ENCODE measurements around the gene PLPP6.

The PLPP6 gene

GRCh38 chr9:4662989-4663792 is 1.1 kb downstream of the PLPP6 start:
- no peaks in the 10 kb centered on the region for H3K27me3 ChIP-seq (replicated peaks; ENCODE audit: control insufficient read depth, insufficient read depth, low read length)
- peaks cover 41% of the 10 kb centered on the region for H3K4me1 ChIP-seq (ENCODE audit: control insufficient read depth, insufficient read depth, low read length)

GRCh38 chr9:4663956-4664355 is 1.9 kb downstream of the PLPP6 start:
- Histone ChIP-seq H3K4me1 (ENCODE audit: control insufficient read depth, insufficient read depth, low read length) (peaks cover 41% of the 10 kb centered on the region), H3K9me3 (ENCODE audit: control insufficient read depth, low read length) (no peaks in the 10 kb centered on the region), H3K9ac (ENCODE audit: low read length) (no peak overlapping the region), H3K36me3 (ENCODE audit: control insufficient read depth, insufficient read depth, low read length, severe bottlenecking) (no peaks in the 10 kb centered on the region), H3K27me3 (replicated peaks; ENCODE audit: control insufficient read depth, insufficient read depth, low read length) (no peaks in the 10 kb centered on the region), H3K4me3 (ENCODE audit: low read length) (no peak overlapping the region)
- DNase-seq (ENCODE audit: low read depth): no peak

More at GRCh38 chr9:4662989-4663792, 1.1 kb downstream of the PLPP6 start:
- no peaks in the 10 kb centered on the region for H3K9me3 ChIP-seq (ENCODE audit: control insufficient read depth, low read length)
- H3K4me3 ChIP-seq (ENCODE audit: low read length): peak overlapping the region; percentile 83
- DNase-seq (ENCODE audit: low read depth): peak; percentile 45
- peak overlapping the region; percentile 87 for H3K9ac ChIP-seq (ENCODE audit: low read length)
- no peaks in the 10 kb centered on the region for H3K36me3 ChIP-seq (ENCODE audit: control insufficient read depth, insufficient read depth, low read length, severe bottlenecking)

DNA sequence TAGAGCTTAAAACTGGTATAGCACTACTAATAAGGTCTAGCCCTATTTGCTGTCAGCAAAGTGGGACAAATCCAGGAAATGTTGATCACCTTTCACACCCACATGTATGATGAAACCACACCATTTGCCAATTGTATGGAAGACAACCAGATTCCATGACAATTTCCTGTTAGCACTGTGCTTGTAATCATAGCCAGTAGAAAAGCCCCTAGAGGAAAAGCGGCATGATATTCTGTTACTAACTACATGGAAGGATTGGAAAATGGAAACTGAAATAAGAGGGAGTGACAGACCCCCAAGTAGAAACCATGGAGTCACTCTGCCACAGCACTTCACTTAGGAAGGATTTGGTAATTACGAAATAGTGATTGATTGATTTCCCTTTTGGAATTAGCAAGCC is 3.3 kb downstream of the PLPP6 start:
- H3K27me3 ChIP-seq (replicated peaks; ENCODE audit: control insufficient read depth, insufficient read depth, low read length): no peaks in the 10 kb centered on the region

DNA sequence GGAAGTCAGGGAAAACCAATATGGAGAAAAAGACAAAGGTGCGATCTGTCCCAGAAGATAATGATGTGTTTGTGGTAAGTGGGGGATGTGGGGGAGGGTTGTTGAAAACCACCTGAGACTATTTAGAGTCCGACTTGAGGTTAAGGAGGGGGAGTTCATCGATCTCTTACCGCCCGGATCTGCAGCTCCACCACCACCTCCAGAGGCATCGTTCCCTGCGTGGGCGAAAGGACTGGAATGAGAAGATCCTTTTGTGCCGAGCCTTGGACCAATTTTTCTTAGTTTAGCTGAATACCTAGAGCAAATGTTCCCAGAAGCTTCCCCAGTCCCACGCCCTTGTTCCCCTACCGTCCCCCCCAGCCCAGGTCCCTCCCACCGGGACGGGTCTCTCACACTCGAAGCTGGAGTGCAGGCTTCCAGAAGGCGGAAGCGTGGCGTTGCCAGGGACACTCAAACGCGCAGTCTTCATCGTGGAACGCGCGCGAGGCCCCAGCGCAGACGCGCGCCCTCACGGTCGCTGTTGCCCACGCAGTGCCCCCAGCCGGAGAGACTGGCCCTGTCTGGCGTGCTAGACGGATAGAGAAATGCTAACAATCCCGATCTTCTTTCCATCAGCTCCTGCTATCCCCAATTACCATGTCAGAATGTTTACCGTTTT is 4.1 kb downstream of the PLPP6 start, which contains the start of gene SPATA6L:
Gene SPATA6L (minus strand): TSS at position 439 of the 658 bp plus-strand sequence. CDS start 230 bp downstream, at position 209.
- peak within 1 kb of the TSS; percentile 67 for H3K9ac ChIP-seq (ENCODE audit: low read length)
- H3K27me3 ChIP-seq (replicated peaks; ENCODE audit: control insufficient read depth, insufficient read depth, low read length): no peaks in the 10 kb centered on the region
- H3K36me3 ChIP-seq (ENCODE audit: control insufficient read depth, insufficient read depth, low read length, severe bottlenecking): no peaks in the 10 kb centered on the region
- H3K4me3 ChIP-seq (ENCODE audit: low read length): peak within 1 kb of the TSS; percentile 80
- DNase-seq (ENCODE audit: low read depth): peak; percentile 70
- peaks cover 39% of the 10 kb centered on the region for H3K4me1 ChIP-seq (ENCODE audit: control insufficient read depth, insufficient read depth, low read length)
- H3K9me3 ChIP-seq (ENCODE audit: control insufficient read depth, low read length): no peaks in the 10 kb centered on the region

More for the DNA sequence above, 3.3 kb downstream of the PLPP6 start:
- H3K9ac ChIP-seq (ENCODE audit: low read length): no peak overlapping the region
- no peaks in the 10 kb centered on the region for H3K9me3 ChIP-seq (ENCODE audit: control insufficient read depth, low read length)
- peak; percentile 37 for DNase-seq (ENCODE audit: low read depth)
- no peaks in the 10 kb centered on the region for H3K36me3 ChIP-seq (ENCODE audit: control insufficient read depth, insufficient read depth, low read length, severe bottlenecking)
- H3K4me3 ChIP-seq (ENCODE audit: low read length): peak overlapping the region; percentile 80
- peaks cover 41% of the 10 kb centered on the region for H3K4me1 ChIP-seq (ENCODE audit: control insufficient read depth, insufficient read depth, low read length)

GRCh38 chr9:4667681-4668080 is 5.6 kb downstream of the PLPP6 start:
- no peak overlapping the region for H3K9ac ChIP-seq (ENCODE audit: low read length)
- H3K9me3 ChIP-seq (ENCODE audit: control insufficient read depth, low read length): no peaks in the 10 kb centered on the region
- H3K27me3 ChIP-seq (replicated peaks; ENCODE audit: control insufficient read depth, insufficient read depth, low read length): no peaks in the 10 kb centered on the region
- no peak for DNase-seq (ENCODE audit: low read depth)
- no peaks in the 10 kb centered on the region for H3K36me3 ChIP-seq (ENCODE audit: control insufficient read depth, insufficient read depth, low read length, severe bottlenecking)
- no peak overlapping the region for H3K4me3 ChIP-seq (ENCODE audit: low read length)
- peaks cover 30% of the 10 kb centered on the region for H3K4me1 ChIP-seq (ENCODE audit: control insufficient read depth, insufficient read depth, low read length)

GRCh38 chr9:4668604-4669003 is 6.5 kb downstream of the PLPP6 start:
- H3K4me1 ChIP-seq (ENCODE audit: control insufficient read depth, insufficient read depth, low read length): peaks cover 21% of the 10 kb centered on the region
- H3K4me3 ChIP-seq (ENCODE audit: low read length): no peak overlapping the region
- H3K27me3 ChIP-seq (replicated peaks; ENCODE audit: control insufficient read depth, insufficient read depth, low read length): no peaks in the 10 kb centered on the region

DNA sequence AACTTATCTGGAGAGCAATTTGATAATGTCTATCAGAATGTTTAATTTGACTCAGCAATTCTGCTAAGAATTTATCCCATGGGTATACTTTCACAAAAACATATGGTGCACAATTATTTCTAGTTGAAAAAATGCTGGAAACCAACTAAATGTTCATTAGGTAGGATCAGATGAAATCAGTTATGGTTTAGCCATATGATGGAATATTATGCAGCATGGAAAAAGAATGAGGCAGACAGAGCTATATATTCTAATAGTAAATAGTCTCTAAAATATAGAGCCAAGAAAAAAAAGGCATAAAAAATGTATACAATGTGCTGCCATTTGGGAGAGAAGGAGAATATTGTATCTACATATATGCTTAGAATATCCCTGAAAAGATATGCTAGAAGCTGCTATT is 7.8 kb downstream of the PLPP6 start:
- Histone ChIP-seq H3K27me3 (replicated peaks; ENCODE audit: control insufficient read depth, insufficient read depth, low read length) (no peaks in the 10 kb centered on the region), H3K9ac (ENCODE audit: low read length) (no peak overlapping the region), H3K9me3 (ENCODE audit: control insufficient read depth, low read length) (no peaks in the 10 kb centered on the region), H3K4me3 (ENCODE audit: low read length) (no peak overlapping the region), H3K4me1 (ENCODE audit: control insufficient read depth, insufficient read depth, low read length) (peaks cover 21% of the 10 kb centered on the region), H3K36me3 (ENCODE audit: control insufficient read depth, insufficient read depth, low read length, severe bottlenecking) (no peaks in the 10 kb centered on the region)
- DNase-seq (ENCODE audit: low read depth): no peak

More at GRCh38 chr9:4668604-4669003, 6.5 kb downstream of the PLPP6 start:
- Histone ChIP-seq H3K9ac (ENCODE audit: low read length) (no peak overlapping the region), H3K36me3 (ENCODE audit: control insufficient read depth, insufficient read depth, low read length, severe bottlenecking) (no peaks in the 10 kb centered on the region), H3K9me3 (ENCODE audit: control insufficient read depth, low read length) (no peaks in the 10 kb centered on the region)
- DNase-seq (ENCODE audit: low read depth): no peak

DNA sequence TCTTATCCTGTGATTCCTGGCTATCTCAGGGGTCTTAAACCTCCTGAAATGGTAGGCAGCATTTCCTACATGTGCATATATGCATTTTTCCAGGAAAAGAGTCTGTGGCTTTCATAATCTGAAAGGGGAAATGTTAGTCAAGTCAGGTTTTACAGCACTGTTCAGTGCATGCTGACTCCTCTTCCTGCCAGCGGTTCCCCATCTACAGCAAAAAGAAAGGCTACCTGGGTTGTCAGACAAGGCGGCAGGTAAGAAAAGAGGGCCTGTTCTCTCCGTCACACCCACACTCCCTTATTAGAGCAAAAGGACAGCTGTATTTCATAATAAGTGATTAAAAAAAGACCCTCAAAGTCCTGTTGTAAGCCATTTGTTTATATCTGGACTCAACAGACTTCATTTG is 8.5 kb downstream of the PLPP6 start:
- DNase-seq (ENCODE audit: low read depth): no peak
- Histone ChIP-seq H3K4me3 (ENCODE audit: low read length) (no peak overlapping the region), H3K36me3 (ENCODE audit: control insufficient read depth, insufficient read depth, low read length, severe bottlenecking) (no peaks in the 10 kb centered on the region), H3K4me1 (ENCODE audit: control insufficient read depth, insufficient read depth, low read length) (peaks cover 21% of the 10 kb centered on the region), H3K9me3 (ENCODE audit: control insufficient read depth, low read length) (no peaks in the 10 kb centered on the region), H3K27me3 (replicated peaks; ENCODE audit: control insufficient read depth, insufficient read depth, low read length) (no peaks in the 10 kb centered on the region), H3K9ac (ENCODE audit: low read length) (no peak overlapping the region)

DNA sequence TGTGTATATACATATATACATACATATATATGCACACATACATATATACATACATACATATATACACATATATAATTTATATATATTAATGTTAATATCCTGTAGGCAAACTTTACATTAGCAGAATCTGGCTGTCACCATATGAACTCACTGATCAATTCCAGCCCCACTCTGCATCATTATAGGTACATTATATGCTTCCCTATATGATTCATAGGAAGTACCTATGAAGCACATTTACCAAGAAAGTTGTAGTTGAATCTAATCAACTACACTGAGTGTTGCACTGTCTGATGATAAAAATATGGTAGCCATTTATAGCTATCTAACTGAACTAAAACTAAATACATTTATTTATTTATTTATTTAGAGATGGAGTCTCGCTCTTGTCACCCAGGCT is 9.6 kb downstream of the PLPP6 start:
- Histone ChIP-seq H3K9me3 (ENCODE audit: control insufficient read depth, low read length) (no peaks in the 10 kb centered on the region), H3K4me1 (ENCODE audit: control insufficient read depth, insufficient read depth, low read length) (peaks cover 13% of the 10 kb centered on the region), H3K9ac (ENCODE audit: low read length) (no peak overlapping the region), H3K36me3 (ENCODE audit: control insufficient read depth, insufficient read depth, low read length, severe bottlenecking) (no peaks in the 10 kb centered on the region), H3K27me3 (replicated peaks; ENCODE audit: control insufficient read depth, insufficient read depth, low read length) (no peaks in the 10 kb centered on the region), H3K4me3 (ENCODE audit: low read length) (no peak overlapping the region)
- DNase-seq (ENCODE audit: low read depth): no peak

DNA sequence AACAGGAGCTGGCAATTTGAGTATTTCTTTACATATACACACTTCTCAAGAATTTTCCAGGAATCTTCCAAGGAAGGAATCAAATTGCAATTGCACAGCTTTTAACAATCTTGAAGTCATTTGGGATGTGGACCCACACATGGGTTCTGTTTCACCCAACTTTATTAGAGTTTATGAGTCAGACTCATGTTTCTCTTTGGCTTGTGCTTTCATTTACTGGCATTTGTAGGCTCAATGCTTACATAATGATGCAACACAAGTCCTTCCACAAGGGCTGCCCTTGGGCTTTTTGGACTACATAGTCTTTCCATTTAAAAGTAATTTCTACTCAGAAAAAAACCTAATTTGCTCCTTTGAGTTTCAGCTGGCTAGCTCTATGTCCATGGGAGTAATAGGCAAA is 12.7 kb downstream of the PLPP6 start:
- DNase-seq (ENCODE audit: low read depth): peak; percentile 95
- Histone ChIP-seq H3K36me3 (ENCODE audit: control insufficient read depth, insufficient read depth, low read length, severe bottlenecking) (no peaks in the 10 kb centered on the region), H3K9me3 (ENCODE audit: control insufficient read depth, low read length) (no peaks in the 10 kb centered on the region), H3K9ac (ENCODE audit: low read length) (peak overlapping the region; percentile 5), H3K27me3 (replicated peaks; ENCODE audit: control insufficient read depth, insufficient read depth, low read length) (no peaks in the 10 kb centered on the region), H3K4me1 (ENCODE audit: control insufficient read depth, insufficient read depth, low read length) (peaks cover 21% of the 10 kb centered on the region), H3K4me3 (ENCODE audit: low read length) (peak overlapping the region; percentile 13)

- H3K27me3 ChIP-seq (replicated peaks; ENCODE audit: control insufficient read depth, insufficient read depth, low read length): no peaks in the 10 kb centered on the region
- no peak for DNase-seq (ENCODE audit: low read depth)
- H3K9me3 ChIP-seq (ENCODE audit: control insufficient read depth, low read length): no peaks in the 10 kb centered on the region
- no peak overlapping the region for H3K9ac ChIP-seq (ENCODE audit: low read length)
- no peaks in the 10 kb centered on the region for H3K36me3 ChIP-seq (ENCODE audit: control insufficient read depth, insufficient read depth, low read length, severe bottlenecking)
- H3K4me1 ChIP-seq (ENCODE audit: control insufficient read depth, insufficient read depth, low read length): peaks cover 30% of the 10 kb centered on the region
- H3K4me3 ChIP-seq (ENCODE audit: low read length): no peak overlapping the region
Observed at GRCh38 chr9:4677392-4677791, 15.3 kb downstream of the PLPP6 start.
